PC-3 (cell line): ENCODE data around the gene KRT7. TPM values are rescaled to one million over a fixed set of nuclear protein-coding genes. Genes with fewer than 3 reads are reported as not detected.
"Not testable (repeated sequence)": the region's sequence is repeated elsewhere in the genome, so short reads cannot be mapped to it uniquely, and the experiment has no call there.

Experiments used
- ATAC-seq: fragments of 200-7000 bp; cut with Tn5 transposase; 2 replicates; pipeline ENCODE4 v1.9.1; 2020; ENCODE audit warnings: mild to moderate bottlenecking, moderate library complexity
- BruUV-seq: library from RNA; stranded (reverse); fragments of 400-500 nt; replicated peaks from 2 replicates; lab custom pipeline; 2021; lab: Mats Ljungman, UMichigan
- CTCF ChIA-PET: fragments of 300-600 bp; sonication (Branson Sonifier 250); formaldehyde crosslinking; loops from one replicate; lab custom pipeline; 2022; ENCODE audit warnings: antibody characterized with exemption; lab: Charles Lee
- POLR2A ChIA-PET: fragments of 300-600 bp; sonication (Branson Sonifier 250); formaldehyde crosslinking; loops from one replicate; lab custom pipeline; 2022; ENCODE audit warnings: antibody characterized with exemption; ENCODE audit not compliant: unreplicated experiment; lab: Charles Lee
- DNase-seq: peaks from one replicate; pipeline ENCODE4 v3.0.0-alpha.2; 2015
- H2AFZ ChIP-seq: fragments of 300-600 bp; sonication (generic); 2 replicates; pipeline ENCODE4 v1.6.0; 2016; ENCODE audit warnings: antibody characterized with exemption, low read length
- H3F3A ChIP-seq: fragments of 300-600 bp; sonication (generic); one replicate; pipeline ENCODE4 v1.6.0; 2017; ENCODE audit warnings: antibody characterized with exemption, low read length, control low read depth, mild to moderate bottlenecking; ENCODE audit not compliant: unreplicated experiment
- H3K27ac ChIP-seq: fragments of 300-600 bp; sonication (generic); 2 replicates; pipeline ENCODE4 v1.5.1; 2016; ENCODE audit warnings: mild to moderate bottlenecking, low read length
- H3K27me3 ChIP-seq: fragments of 300-600 bp; sonication (generic); 2 replicates; pipeline ENCODE4 v1.6.1; 2016; ENCODE audit warnings: low read length, mixed read lengths
- H3K36me3 ChIP-seq: fragments of 300-600 bp; sonication (generic); 2 replicates; pipeline ENCODE4 v1.6.1; 2016; ENCODE audit warnings: low read depth, mixed run types, low read length, mixed read lengths
- H3K4me1 ChIP-seq: fragments of 300-600 bp; sonication (generic); 2 replicates; pipeline ENCODE4 v1.5.1; 2016; ENCODE audit warnings: low read length; ENCODE audit not compliant: insufficient read depth
- H3K4me2 ChIP-seq: fragments of 300-600 bp; sonication (generic); 2 replicates; pipeline ENCODE4 v1.6.0; 2016; ENCODE audit warnings: low read length
- H3K4me3 ChIP-seq: fragments of 300-600 bp; sonication (generic); 2 replicates; pipeline ENCODE4 v1.5.1; 2016; ENCODE audit warnings: mild to moderate bottlenecking, low read length, mixed read lengths
- H3K79me2 ChIP-seq: fragments of 300-600 bp; sonication (generic); 2 replicates; pipeline ENCODE4 v1.6.1; 2017; ENCODE audit warnings: low read length, mixed read lengths
- H3K9ac ChIP-seq: fragments of 300-600 bp; sonication (generic); 2 replicates; pipeline ENCODE4 v1.6.0; 2016; ENCODE audit warnings: mild to moderate bottlenecking, low read length
- H3K9me2 ChIP-seq: fragments of 300-600 bp; sonication (generic); replicated peaks from 2 replicates; pipeline ENCODE4 v1.6.1; 2016; ENCODE audit warnings: mixed run types, low read length, mixed read lengths
- H3K9me3 ChIP-seq: fragments of 300-600 bp; sonication (generic); 2 replicates; pipeline ENCODE4 v1.6.1; 2016; ENCODE audit warnings: low read length, mixed read lengths
- H4K20me1 ChIP-seq: fragments of 300-600 bp; sonication (generic); 2 replicates; pipeline ENCODE4 v1.6.1; 2016; ENCODE audit warnings: low read length, mixed read lengths
- CTCF ChIP-seq: fragments of 300-600 bp; sonication (generic); conservative IDR thresholded peaks from 2 replicates; pipeline ENCODE4 v1.5.1; 2017; ENCODE audit warnings: antibody characterized with exemption, low read depth, mild to moderate bottlenecking, low read length
- EZH2 ChIP-seq: fragments of 300-600 bp; sonication (generic); IDR thresholded peaks from one replicate; pipeline ENCODE4 v1.6.1; 2017; ENCODE audit warnings: antibody characterized with exemption, mild to moderate bottlenecking, low read length; ENCODE audit not compliant: unreplicated experiment
- EZH2phosphoT487 ChIP-seq: fragments of 300-600 bp; sonication (generic); IDR thresholded peaks from 2 replicates; pipeline ENCODE4 v1.6.1; 2018; ENCODE audit warnings: mild to moderate bottlenecking, antibody characterized with exemption, low read length, borderline replicate concordance
- intact Hi-C: fragments of 100-400 bp; cut with micrococcal nuclease; formaldehyde crosslinking; loops from 2 replicates; pipeline ENCODE4 v1.9.0; 2023
- total RNA-seq: library from RNA; depleted of rRNA; stranded (reverse); fragments of >200 nt; gene quantifications from 2 replicates; pipeline ENCODE4 v1.2.3, GENCODE V29; 2014

KRT7 gene
- total RNA-seq, 1 experiment from 2014 or later: 2,144 TPM

- ChIA-PET CTCF (interaction anchor here (0.6 kb wide), 1 partner anchor 51 kb away, joined by 3 read pairs; no protein-coding TSS in a partner anchor), POLR2A (no interaction called here)
- DNase-seq (no peak), ATAC-seq (no peak)
- no peaks in the 10 kb centered on the region for H4K20me1 ChIP-seq
- H3K4me3 ChIP-seq: no peak overlapping the region
- TF ChIP-seq EZH2phosphoT487: no peak
- TF ChIP-seq EZH2: no peak
- no peak for TF ChIP-seq CTCF
- intact Hi-C loops: no loop called here
- no peak overlapping the region for H3K9ac ChIP-seq
- no peaks in the 10 kb centered on the region for H3K79me2 ChIP-seq
- H3K36me3 ChIP-seq: no peaks in the 10 kb centered on the region
- peaks cover 8% of the 10 kb centered on the region for H3F3A ChIP-seq
- H3K27ac ChIP-seq: no peak overlapping the region
- BruUV-seq: no TSS peak
- peaks cover 16% of the 10 kb centered on the region for H3K4me1 ChIP-seq
- H3K4me2 ChIP-seq: no peak overlapping the region
- H2AFZ ChIP-seq: no peak overlapping the region
- no peaks in the 10 kb centered on the region for H3K9me3 ChIP-seq
- H3K27me3 ChIP-seq: no peaks in the 10 kb centered on the region
- no peaks in the 10 kb centered on the region for H3K9me2 ChIP-seq
These were observed 23.0 kb downstream of the KRT7 start for GRCh38 chr12:52255926-52256583.

GRCh38 chr12:52256584-52256935, 23.5 kb downstream of the KRT7 start:
- Histone ChIP-seq H3K9ac (no peak overlapping the region), H2AFZ (no peak overlapping the region), H3K4me2 (no peak overlapping the region), H3K4me3 (no peak overlapping the region), H3K9me2 (no peaks in the 10 kb centered on the region), H3K79me2 (no peaks in the 10 kb centered on the region), H3K4me1 (peaks cover 17% of the 10 kb centered on the region), H3F3A (peaks cover 4% of the 10 kb centered on the region), H4K20me1 (no peaks in the 10 kb centered on the region), H3K9me3 (no peaks in the 10 kb centered on the region), H3K27ac (no peak overlapping the region), H3K36me3 (no peaks in the 10 kb centered on the region), H3K27me3 (no peaks in the 10 kb centered on the region)
- ChIA-PET POLR2A (no interaction called here), CTCF (no interaction called here)
- TF ChIP-seq EZH2: no peak
- no peak for TF ChIP-seq EZH2phosphoT487
- TF ChIP-seq CTCF: no peak
- no peak for ATAC-seq
- intact Hi-C loops: no loop called here
- no TSS peak for BruUV-seq
- peak; percentile 17 for DNase-seq

DNA sequence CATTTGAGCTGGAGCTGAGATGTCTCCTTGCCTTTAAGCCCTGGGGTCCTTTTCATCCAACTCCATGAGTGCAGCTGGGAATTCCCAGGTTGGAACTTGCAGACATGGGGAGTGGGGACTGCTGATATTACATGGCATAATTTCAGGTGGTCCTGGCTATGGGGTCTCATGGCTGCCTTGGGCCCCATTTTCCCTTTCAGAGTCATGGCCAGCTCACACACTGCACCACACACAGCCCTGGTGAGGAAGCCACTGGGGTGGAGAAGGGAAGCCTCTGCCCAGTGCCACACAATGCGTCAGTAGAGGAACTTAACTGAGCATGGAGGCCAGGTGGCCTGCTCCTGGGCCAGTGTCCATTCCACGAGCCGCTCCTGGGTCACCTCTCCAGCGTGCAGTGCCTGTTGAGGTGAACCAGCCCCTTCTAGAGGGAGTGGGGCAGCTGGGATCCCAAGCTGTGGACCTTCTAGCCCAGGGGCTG, 24.1 kb downstream of the KRT7 start:
- Histone ChIP-seq H3K4me3 (no peak overlapping the region), H3K9me2 (no peaks in the 10 kb centered on the region), H3K9ac (no peak overlapping the region), H3K9me3 (no peaks in the 10 kb centered on the region), H2AFZ (no peak overlapping the region), H3K27me3 (no peaks in the 10 kb centered on the region), H3K79me2 (no peaks in the 10 kb centered on the region), H3K36me3 (no peaks in the 10 kb centered on the region), H3F3A (no peaks in the 10 kb centered on the region), H4K20me1 (no peaks in the 10 kb centered on the region), H3K27ac (no peak overlapping the region), H3K4me1 (peaks cover 17% of the 10 kb centered on the region), H3K4me2 (no peak overlapping the region)
- POLR2A ChIA-PET: no interaction called here
- ATAC-seq (no peak), DNase-seq (no peak)
- no peak for TF ChIP-seq EZH2
- no peak for TF ChIP-seq CTCF
- no peak for TF ChIP-seq EZH2phosphoT487
- intact Hi-C loops: no loop called here
- no TSS peak for BruUV-seq
- CTCF ChIA-PET: no interaction called here

- CTCF ChIA-PET, BruUV-seq, H3K9me3 ChIP-seq, H4K20me1 ChIP-seq, DNase-seq, H2AFZ ChIP-seq, ATAC-seq, H3K27ac ChIP-seq, H3F3A ChIP-seq, intact Hi-C loops, H3K4me2 ChIP-seq, H3K9me2 ChIP-seq, H3K79me2 ChIP-seq, H3K9ac ChIP-seq, POLR2A ChIA-PET, H3K4me3 ChIP-seq, H3K27me3 ChIP-seq, H3K36me3 ChIP-seq: not testable (repeated sequence)
- H3K4me1 ChIP-seq: peaks cover 17% of the 10 kb centered on the region
These were observed 24.9 kb downstream of the KRT7 start for GRCh38 chr12:52257922-52258321.
